Cardiac muscle cell (in vitro differentiated cells and primary cell): Measurements from ENCODE around the gene QSOX1. TPM values are rescaled to one million over a fixed set of nuclear protein-coding genes. Genes with fewer than 3 reads are reported as not detected.

Experiments used
- DNase-seq, 2 donors: peaks; one replicate each; pipeline versions ENCODE4 v3.0.0 to v3.0.0-alpha.2; 2010 to 2017; ENCODE audit warnings: low read depth in 1 of 2, low spot score in 1 of 2
- H3K27ac ChIP-seq: fragments of 200-600 bp; sonication (generic); 2 replicates; pipeline ENCODE4 v1.5.1; 2016
- H3K27me3 ChIP-seq: fragments of 200-600 bp; sonication (generic); 2 replicates; pipeline ENCODE4 v1.6.0; 2016; ENCODE audit warnings: control low read depth
- H3K36me3 ChIP-seq: fragments of 200-600 bp; sonication (generic); 2 replicates; pipeline ENCODE4 v1.5.1; 2016; ENCODE audit warnings: control low read depth
- H3K4me1 ChIP-seq: fragments of 200-600 bp; sonication (generic); 2 replicates; pipeline ENCODE4 v1.8.1; 2017; ENCODE audit warnings: low read depth, mild to moderate bottlenecking, mixed run types
- H3K4me3 ChIP-seq: fragments of 200-600 bp; sonication (generic); 2 replicates; pipeline ENCODE4 v1.5.1; 2016; ENCODE audit warnings: mild to moderate bottlenecking
- H3K9me3 ChIP-seq: fragments of 200-600 bp; sonication (generic); 2 replicates; pipeline ENCODE4 v1.5.1; 2017; ENCODE audit warnings: low read depth, mild to moderate bottlenecking, control low read depth
- CTCF ChIP-seq: IDR thresholded peaks from 2 replicates; pipeline ENCODE4 v1.5.1; 2012; ENCODE audit warnings: low read depth, mild to moderate bottlenecking, low read length
- polyA plus RNA-seq: library from polyadenylated mRNA; unstranded; fragments of >200 nt; fragmentation: Nextera tagmentation; extraction: Ambion mirVana; gene quantifications from 2 replicates; pipeline ENCODE4 v1.2.1, GENCODE V29; 2016
- total RNA-seq: library from RNA; depleted of rRNA; stranded (reverse); fragments of >200 nt; gene quantifications from 2 replicates; pipeline ENCODE4 v1.2.3, GENCODE V29; 2016

Gene QSOX1
- total RNA-seq, result 34.6 and 37.8 TPM in 2 replicates
- polyA plus RNA-seq, result 23.2 and 30.7 TPM in 2 replicates

- H3K9me3 ChIP-seq, result no peaks in the 10 kb centered on the region
- H3K27me3 ChIP-seq, result no peaks in the 10 kb centered on the region
- no peaks in the 10 kb centered on the region for H3K36me3 ChIP-seq
- peaks cover 8% of the 10 kb centered on the region for H3K4me1 ChIP-seq
- H3K27ac ChIP-seq, result peak within 1 kb of the TSS; percentile 92
- peak within 1 kb of the TSS; percentile 81 for H3K4me3 ChIP-seq
- DNase-seq, result peak; percentile 90 to 91
- TF ChIP-seq CTCF, result no peak
Observed at GRCh38 chr1:180154325-180155181, at the start of gene QSOX1. Gene QSOX1, plus strand, starts transcription at chr1:180154869. Its CDS starts 39 bp downstream, at chr1:180154908.

- no peaks in the 10 kb centered on the region for H3K9me3 ChIP-seq
- DNase-seq, result no peak
- peaks cover 35% of the 10 kb centered on the region for H3K36me3 ChIP-seq
- no peaks in the 10 kb centered on the region for H3K27me3 ChIP-seq
- peaks cover 3% of the 10 kb centered on the region for H3K4me1 ChIP-seq
- no peak for TF ChIP-seq CTCF
- H3K27ac ChIP-seq, result no peak overlapping the region
- H3K4me3 ChIP-seq, result no peak overlapping the region
Observed at GRCh38 chr1:180112091-180112490, 42.6 kb upstream of the QSOX1 start.

GRCh38 chr1:180112984-180113647 is 41.6 kb upstream of the QSOX1 start:
- Histone ChIP-seq H3K4me1 (peaks cover 6% of the 10 kb centered on the region), H3K27me3 (no peaks in the 10 kb centered on the region), H3K9me3 (no peaks in the 10 kb centered on the region), H3K4me3 (no peak overlapping the region), H3K36me3 (peaks cover 35% of the 10 kb centered on the region), H3K27ac (no peak overlapping the region)
- no peak for TF ChIP-seq CTCF
- peak in 1 of 2 donors; percentile 77 for DNase-seq

GRCh38 chr1:180114396-180114945 is 40.2 kb upstream of the QSOX1 start:
- Histone ChIP-seq H3K4me1 (peaks cover 6% of the 10 kb centered on the region), H3K27ac (no peak overlapping the region), H3K4me3 (no peak overlapping the region), H3K36me3 (peaks cover 35% of the 10 kb centered on the region), H3K9me3 (no peaks in the 10 kb centered on the region), H3K27me3 (no peaks in the 10 kb centered on the region)
- no peak for TF ChIP-seq CTCF
- DNase-seq, result no peak

GRCh38 chr1:180116964-180117763 is 37.5 kb upstream of the QSOX1 start:
- peak; percentile 49 to 74 for DNase-seq
- H3K9me3 ChIP-seq, result no peaks in the 10 kb centered on the region
- peaks cover 9% of the 10 kb centered on the region for H3K36me3 ChIP-seq
- no peak for TF ChIP-seq CTCF
- H3K27me3 ChIP-seq, result no peaks in the 10 kb centered on the region
- H3K4me3 ChIP-seq, result no peak overlapping the region
- H3K4me1 ChIP-seq, result peaks cover 6% of the 10 kb centered on the region
- H3K27ac ChIP-seq, result peak overlapping the region; percentile 31
